IMR-90 (cell line): ENCODE data around the gene GPC5. TPM values are rescaled to one million over a fixed set of nuclear protein-coding genes. Genes with fewer than 3 reads are reported as not detected.

Experiments
- ATAC-seq: fragments of 200-7000 bp; cut with Tn5 transposase; 2 replicates; pipeline ENCODE4 v1.9.1; 2020; ENCODE audit warnings: low read depth, mild to moderate bottlenecking, moderate library complexity
- BruUV-seq: library from RNA; stranded (reverse); fragments of 400-500 nt; replicated peaks from 2 replicates; lab custom pipeline; 2021; lab: Mats Ljungman, UMichigan
- CTCF ChIA-PET: fragments of 300-600 bp; formaldehyde crosslinking; extraction: SDS; loops from one replicate; lab custom pipeline; 2021; ENCODE audit warnings: antibody characterized with exemption; lab: Yijun Ruan, JAX
- POLR2A ChIA-PET: fragments of 300-600 bp; sonication (Branson Sonifier 250); formaldehyde crosslinking; loops from one replicate; lab custom pipeline; 2022; ENCODE audit warnings: antibody characterized with exemption; ENCODE audit not compliant: unreplicated experiment; lab: Charles Lee
- DNase-seq: peaks from one replicate; pipeline ENCODE4 v3.0.0; 2013
- H2AFZ ChIP-seq: replicated peaks from 2 replicates; pipeline ENCODE3; 2013; ENCODE audit warnings: low read length, mild to moderate bottlenecking; ENCODE audit not compliant: poor library complexity
- H2AK5ac ChIP-seq: 2 replicates; pipeline ENCODE4 v1.6.1; 2013; ENCODE audit warnings: low read depth, low read length, inconsistent platforms
- H2AK9ac ChIP-seq: replicated peaks from 2 replicates; pipeline ENCODE3; 2013; ENCODE audit warnings: mild to moderate bottlenecking, low read depth, low read length, moderate library complexity; ENCODE audit not compliant: poor library complexity
- H2BK120ac ChIP-seq: 2 replicates; pipeline ENCODE4 v1.6.1; 2013; ENCODE audit warnings: low read depth, low read length, inconsistent platforms
- H2BK15ac ChIP-seq: 3 replicates; pipeline ENCODE4 v1.6.1; 2013; ENCODE audit warnings: low read depth, low read length, inconsistent platforms
- H2BK20ac ChIP-seq: 2 replicates; pipeline ENCODE4 v1.6.1; 2013; ENCODE audit warnings: low read depth, mild to moderate bottlenecking, inconsistent platforms, low read length, moderate library complexity
- H2BK5ac ChIP-seq: 2 replicates; pipeline ENCODE4 v1.6.1; 2013; ENCODE audit warnings: mild to moderate bottlenecking, low read depth, low read length, inconsistent platforms; ENCODE audit not compliant: poor library complexity, severe bottlenecking
- H3K14ac ChIP-seq: replicated peaks from 2 replicates; pipeline ENCODE4 v1.6.1; 2013; ENCODE audit warnings: low read depth, low read length, inconsistent platforms
- H3K18ac ChIP-seq: 2 replicates; pipeline ENCODE4 v1.6.1; 2013; ENCODE audit warnings: low read depth, low read length, control low read depth
- H3K23ac ChIP-seq: 2 replicates; pipeline ENCODE4 v1.6.1; 2013; ENCODE audit warnings: low read depth, low read length, inconsistent platforms
- H3K27ac ChIP-seq: 2 replicates; pipeline ENCODE4 v1.5.1; 2013; ENCODE audit warnings: mild to moderate bottlenecking, control low read depth, low read length; ENCODE audit not compliant: insufficient read depth
- H3K27me3 ChIP-seq: 2 replicates; pipeline ENCODE4 v1.6.1; 2013; ENCODE audit warnings: low read length; ENCODE audit not compliant: control insufficient read depth, insufficient read depth
- H3K36me3 ChIP-seq: 2 replicates; pipeline ENCODE4 v1.6.1; 2013; ENCODE audit warnings: low read length, mixed read lengths; ENCODE audit not compliant: control insufficient read depth, insufficient read depth
- H3K4ac ChIP-seq: 2 replicates; pipeline ENCODE4 v1.6.1; 2013; ENCODE audit warnings: low read depth, low read length, inconsistent platforms
- H3K4me1 ChIP-seq: 2 replicates; pipeline ENCODE4 v1.6.1; 2013; ENCODE audit warnings: low read length, mixed read lengths; ENCODE audit not compliant: control insufficient read depth, insufficient read depth
- H3K4me2 ChIP-seq: 2 replicates; pipeline ENCODE4 v1.6.1; 2013; ENCODE audit warnings: low read depth, mild to moderate bottlenecking, control low read depth, low read length, moderate library complexity
- H3K4me3 ChIP-seq: 2 replicates; pipeline ENCODE4 v1.5.1; 2013; ENCODE audit warnings: low read depth, mild to moderate bottlenecking, control low read depth, low read length, moderate library complexity; ENCODE audit not compliant: insufficient read depth
- H3K56ac ChIP-seq: 2 replicates; pipeline ENCODE4 v1.6.1; 2013; ENCODE audit warnings: low read length, inconsistent platforms; ENCODE audit not compliant: insufficient read depth; ENCODE audit errors: extremely low read depth
- H3K79me1 ChIP-seq, 2 experiments: 2 replicates each; pipeline ENCODE4 v1.6.1; 2013; ENCODE audit warnings: low read length in 2 of 2, inconsistent platforms in 1 of 2, low read depth in 1 of 2
- H3K9ac ChIP-seq: 2 replicates; pipeline ENCODE4 v1.6.1; 2013; ENCODE audit warnings: low read depth, low read length, control low read depth
- H3K9me1 ChIP-seq: 2 replicates; pipeline ENCODE4 v1.6.1; 2013; ENCODE audit warnings: low read length, inconsistent platforms; ENCODE audit not compliant: insufficient read depth
- H3K9me3 ChIP-seq: 2 replicates; pipeline ENCODE4 v1.6.1; 2013; ENCODE audit warnings: low read length; ENCODE audit not compliant: control insufficient read depth, insufficient read depth
- H4K20me1 ChIP-seq: 2 replicates; pipeline ENCODE4 v1.6.1; 2013; ENCODE audit warnings: low read length, inconsistent platforms; ENCODE audit not compliant: insufficient read depth
- H4K5ac ChIP-seq: 2 replicates; pipeline ENCODE4 v1.6.1; 2013; ENCODE audit warnings: mild to moderate bottlenecking, low read depth, low read length, control low read depth
- H4K8ac ChIP-seq, 2 experiments: 2 replicates each; pipeline ENCODE4 v1.6.1; 2013; ENCODE audit warnings: low read depth in 2 of 2, low read length in 2 of 2, control low read depth in 1 of 2, inconsistent platforms in 1 of 2
- H4K91ac ChIP-seq: 2 replicates; pipeline ENCODE4 v1.6.1; 2013; ENCODE audit warnings: low read depth, low read length, inconsistent platforms; ENCODE audit not compliant: insufficient read depth
- CEBPB ChIP-seq: IDR thresholded peaks from 2 replicates; pipeline ENCODE4 v1.6.1; 2012; ENCODE audit warnings: low read depth, low read length, improper control_type of control experiment
- CHD1 ChIP-seq: IDR thresholded peaks from 2 replicates; pipeline ENCODE4 v1.6.1; 2012; ENCODE audit warnings: low read depth, low read length, improper control_type of control experiment
- CTCF ChIP-seq: conservative IDR thresholded peaks from 2 replicates; pipeline ENCODE4 v1.5.1; 2012; ENCODE audit warnings: mild to moderate bottlenecking, low read depth, low read length, improper control_type of control experiment
- ELK1 ChIP-seq: fragments of 150-350 bp; IDR thresholded peaks from 2 replicates; pipeline ENCODE4 v1.6.1; 2016; ENCODE audit warnings: low read depth, mild to moderate bottlenecking, low read length, moderate library complexity, borderline replicate concordance
- FOS ChIP-seq: fragments of 150-350 bp; IDR thresholded peaks from 2 replicates; pipeline ENCODE4 v1.6.1; 2016; ENCODE audit warnings: low read depth, low read length
- MAZ ChIP-seq: IDR thresholded peaks from 2 replicates; pipeline ENCODE4 v1.6.1; 2012; ENCODE audit warnings: low read depth, mild to moderate bottlenecking, low read length, improper control_type of control experiment, moderate library complexity, borderline replicate concordance
- POLR2A ChIP-seq: IDR thresholded peaks from 2 replicates; pipeline ENCODE4 v1.6.1; 2012; ENCODE audit warnings: mild to moderate bottlenecking, low read depth, low read length
- RAD21 ChIP-seq: IDR thresholded peaks from 2 replicates; pipeline ENCODE4 v1.6.1; 2012; ENCODE audit warnings: low read length, improper control_type of control experiment
- RCOR1 ChIP-seq: IDR thresholded peaks from 2 replicates; pipeline ENCODE4 v1.6.1; 2012; ENCODE audit warnings: mild to moderate bottlenecking, low read length, improper control_type of control experiment; ENCODE audit not compliant: insufficient replicate concordance
- RFX5 ChIP-seq: IDR thresholded peaks from 2 replicates; pipeline ENCODE4 v1.8.0; 2012; ENCODE audit warnings: low read depth, mild to moderate bottlenecking, low read length, moderate library complexity
- USF2 ChIP-seq: fragments of 150-350 bp; IDR thresholded peaks from 2 replicates; pipeline ENCODE4 v1.6.1; 2017; ENCODE audit warnings: mild to moderate bottlenecking, antibody characterized with exemption, low read length, low read depth
- WGBS, 2 experiments: methylation state at CpG; one replicate each; pipeline versions ENCODE4 v1.1.5 to v1.1.7; 2013; ENCODE audit warnings: missing lambda C conversion rate in 2 of 2; ENCODE audit not compliant: insufficient read length in 1 of 2; ENCODE audit errors: extremely low coverage in 2 of 2; 5-methylcytosine and 5-hydroxymethylcytosine counted together
- dilution Hi-C: fragments of 300-500 bp; cut with HindIII; formaldehyde crosslinking; loops from one replicate; pipeline ENCODE4 v1.14.3; 2018; ENCODE audit warnings: low sequenced_read_pairs; ENCODE audit not compliant: unreplicated experiment
- in situ Hi-C: fragments of 300-500 bp; cut with MboI; formaldehyde crosslinking; loops from 3 replicates; pipeline ENCODE4 v1.14.3; 2019; ENCODE audit warnings: low sequenced_read_pairs, inconsistent platforms, mixed read lengths
- intact Hi-C: fragments of 100-400 bp; cut with micrococcal nuclease; formaldehyde crosslinking; loops from 2 replicates; pipeline ENCODE4 v1.10.0; 2022
- polyA plus RNA-seq, 3 experiments: library from polyadenylated mRNA; depleted of rRNA; stranded (reverse); fragments of >200 nt; gene quantifications; 2 replicates each; pipeline ENCODE4 v1.2.3, GENCODE V29; 2012; ENCODE audit warnings: low replicate concordance in 1 of 3
- total RNA-seq: library from RNA; depleted of rRNA; stranded (reverse); fragments of >200 nt; gene quantifications from 2 replicates; pipeline ENCODE4 v1.2.3, GENCODE V29; 2012

Gene GPC5
- total and polyA plus RNA-seq, 2 of the 4 experiments (the other 2 are of a cell fraction) = 0.94 to 1.8 TPM

- H3K4ac ChIP-seq = no peak overlapping the region
These were observed 376.0 kb downstream of the GPC5 start for GRCh38 chr13:91774397-91774796.

More at GRCh38 chr13:91774397-91774796, 376.0 kb downstream of the GPC5 start:
- H4K91ac ChIP-seq = no peak overlapping the region
- WGBS, 2 experiments = no CpG with 5 or more reads among the region's 3 CpGs
- intact Hi-C loops (no loop called here), dilution Hi-C loops (no loop called here), in situ Hi-C loops (no loop called here)
- no peaks in the 10 kb centered on the region for H4K20me1 ChIP-seq
- no peak overlapping the region for H2AK9ac ChIP-seq
- no peak overlapping the region for H3K23ac ChIP-seq
- H3K9ac ChIP-seq = no peak overlapping the region
- H2AFZ ChIP-seq = no peak overlapping the region
- H3K4me2 ChIP-seq = no peak overlapping the region
- no peak for ATAC-seq
- CTCF ChIA-PET = no interaction called here
- no peaks in the 10 kb centered on the region for H3K9me3 ChIP-seq
- no TSS peak for BruUV-seq
- H3K14ac ChIP-seq = no peak overlapping the region
- no peak overlapping the region for H3K4me3 ChIP-seq
- POLR2A ChIA-PET = no interaction called here
- no peak overlapping the region for H3K18ac ChIP-seq
- no peaks in the 10 kb centered on the region for H3K9me1 ChIP-seq
- no peak overlapping the region for H2BK15ac ChIP-seq
- no peak overlapping the region for H2AK5ac ChIP-seq
- no peak overlapping the region for H2BK5ac ChIP-seq
- H3K36me3 ChIP-seq = no peaks in the 10 kb centered on the region
- no peaks in the 10 kb centered on the region for H3K4me1 ChIP-seq
- no peak overlapping the region for H3K27ac ChIP-seq
- no peak overlapping the region for H2BK20ac ChIP-seq
- no peak overlapping the region for H4K8ac ChIP-seq
- no peak overlapping the region for H2BK120ac ChIP-seq
- no peak for DNase-seq
- no peak overlapping the region for H4K5ac ChIP-seq
- TF ChIP-seq FOS (no peak), CEBPB (no peak), RCOR1 (no peak), CTCF (no peak), CHD1 (no peak), MAZ (no peak), POLR2A (no peak), USF2 (no peak), RFX5 (no peak), RAD21 (no peak), ELK1 (no peak)
- no peaks in the 10 kb centered on the region for H3K27me3 ChIP-seq
- no peak overlapping the region for H3K56ac ChIP-seq
- no peaks in the 10 kb centered on the region for H3K79me1 ChIP-seq
